ENCODE results near the gene DDN. TPM values are rescaled to one million over a fixed set of nuclear protein-coding genes. Genes with fewer than 3 reads are reported as not detected.

The DDN gene
- polyA plus RNA-seq, 12 donors = 5.7 to 36.6 (median 17.4) TPM; not detected in 1

- no peak for DNase-seq
Observed at GRCh38 chr12:49032679-49033447, 33.7 kb upstream of the DDN start.

- DNase-seq = no peak
Observed at GRCh38 chr12:49032276-49032675, 33.1 kb upstream of the DDN start.

GRCh38 chr12:49031573-49032161 is 32.5 kb upstream of the DDN start:
- no peak for DNase-seq

GRCh38 chr12:49030714-49031572 is 31.8 kb upstream of the DDN start:
- DNase-seq = no peak

GRCh38 chr12:49030119-49030518 is 30.9 kb upstream of the DDN start:
- DNase-seq = no peak

GRCh38 chr12:49028666-49029275 is 29.6 kb upstream of the DDN start:
- no peak for DNase-seq

- DNase-seq = no peak
Observed at GRCh38 chr12:49027846-49028555, 28.8 kb upstream of the DDN start.

- DNase-seq = no peak
Observed at GRCh38 chr12:49026678-49027480, 27.7 kb upstream of the DDN start.

GRCh38 chr12:49026101-49026500 is 26.9 kb upstream of the DDN start:
- no peak for DNase-seq

GRCh38 chr12:49025463-49025862 is 26.3 kb upstream of the DDN start:
- no peak for DNase-seq

- no peak for DNase-seq
Observed at GRCh38 chr12:49024543-49024942, 25.4 kb upstream of the DDN start.

GRCh38 chr12:49023812-49024211 is 24.6 kb upstream of the DDN start:
- DNase-seq = no peak

- DNase-seq = no peak
Observed at GRCh38 chr12:49022558-49023178, 23.5 kb upstream of the DDN start.

- DNase-seq = no peak
Observed at GRCh38 chr12:49021292-49021915, 22.2 kb upstream of the DDN start.

- no peak for DNase-seq
Observed at GRCh38 chr12:49020441-49020840, 21.3 kb upstream of the DDN start.

- DNase-seq = no peak
Observed at GRCh38 chr12:49019443-49020324, 20.5 kb upstream of the DDN start.

- no peak for DNase-seq
Observed at GRCh38 chr12:49019120-49019430, 19.9 kb upstream of the DDN start.

GRCh38 chr12:49018261-49019119 is 19.3 kb upstream of the DDN start, which contains the start of gene PRKAG1:
Gene PRKAG1, minus strand, starts transcription at chr12:49018776. Its CDS starts 36 bp downstream, at chr12:49018740.
- DNase-seq = peak; percentile 99

Data from muscle of arm (tissue), 12 donors.